Esophagus mucosa (tissue), 1 donor: Measurements from ENCODE around the gene LCE6A. TPM values are rescaled to one million over a fixed set of nuclear protein-coding genes. Genes with fewer than 3 reads are reported as not detected.
A peak's percentile ranks its signal among the peaks of the same experiment; 100 is the strongest.

Source experiments
- ATAC-seq: fragments of 200-7000 bp; cut with Tn5 transposase; one replicate; pipeline ENCODE4 v1.9.1; 2020
- total RNA-seq: library from RNA; stranded (reverse); gene quantifications from one replicate; pipeline ENCODE4 v1.2.4, GENCODE V29; 2023
- donor health status: DM: yes; HTN: yes; CAD: no.

The LCE6A gene, protein sequence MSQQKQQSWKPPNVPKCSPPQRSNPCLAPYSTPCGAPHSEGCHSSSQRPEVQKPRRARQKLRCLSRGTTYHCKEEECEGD
- not detected for total RNA-seq

DNA sequence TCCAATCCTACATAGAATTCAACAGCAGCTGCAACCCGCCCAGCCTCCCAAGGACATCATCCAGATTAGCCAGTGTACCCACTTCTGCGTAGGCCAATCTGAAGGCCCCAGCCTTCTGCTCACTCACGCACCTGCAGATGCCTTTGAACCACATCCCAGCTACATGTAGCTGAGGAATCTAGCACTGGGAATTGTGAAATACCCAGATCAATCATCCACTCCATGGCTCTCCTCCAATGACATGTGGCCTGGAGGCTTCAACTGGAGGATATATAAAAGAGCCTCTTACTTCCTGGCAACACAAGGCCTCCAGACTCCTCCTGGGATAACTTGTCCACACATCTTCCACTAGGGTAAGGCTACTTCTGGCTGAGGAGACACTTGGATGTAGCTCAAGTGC lies at the start of gene LCE6A:
TSS of gene LCE6A (plus strand) at position 301 of the 400 bp plus-strand sequence. CDS start 665 bp downstream, outside the sequence.
- ATAC-seq: no peak

DNA sequence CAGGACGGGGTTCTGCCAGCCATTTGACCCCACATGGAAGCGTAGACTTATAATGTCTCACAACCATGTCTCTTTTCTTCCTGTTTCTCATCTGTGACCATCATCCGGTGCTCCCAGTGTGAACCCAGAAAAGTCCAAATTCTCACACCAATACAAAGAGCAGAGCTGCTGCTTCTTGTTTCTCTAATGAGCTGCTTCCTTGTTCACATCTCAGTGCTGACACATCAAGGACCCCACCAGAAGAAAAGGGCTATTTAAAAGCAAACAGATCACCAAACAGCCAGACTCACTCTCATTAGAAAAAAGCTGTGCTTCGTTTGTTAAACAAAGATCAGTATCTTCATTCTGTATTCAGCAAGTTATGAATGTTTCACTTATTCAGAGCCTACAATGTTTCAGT lies 47.0 kb upstream of the LCE6A start:
- no peak for ATAC-seq

DNA sequence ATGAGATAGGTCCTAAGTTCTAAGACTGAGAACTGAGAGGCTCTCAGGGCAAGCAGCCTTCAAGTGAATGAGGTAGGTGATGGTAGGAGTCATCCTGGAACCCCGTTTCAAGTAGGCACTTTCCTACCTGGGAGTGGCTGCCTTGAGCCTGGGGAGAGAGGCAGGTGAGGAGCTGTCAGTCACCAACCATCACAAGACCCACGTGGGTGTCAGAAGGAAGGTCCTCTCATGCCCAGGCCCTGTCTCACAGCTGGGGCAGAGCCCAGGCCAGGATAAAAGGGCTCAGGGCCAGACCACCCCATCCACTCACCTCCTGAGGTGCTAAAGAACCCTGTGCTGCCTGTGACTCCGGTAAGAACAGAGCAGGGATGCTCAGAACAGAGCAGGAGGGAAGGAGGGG lies 46.2 kb upstream of the LCE6A start, which contains the start of gene LCE1D:
TSS of gene LCE1D (plus strand) at position 301 of the 400 bp plus-strand sequence. CDS start 1,074 bp downstream, outside the sequence.
- ATAC-seq: peak; percentile 20

DNA sequence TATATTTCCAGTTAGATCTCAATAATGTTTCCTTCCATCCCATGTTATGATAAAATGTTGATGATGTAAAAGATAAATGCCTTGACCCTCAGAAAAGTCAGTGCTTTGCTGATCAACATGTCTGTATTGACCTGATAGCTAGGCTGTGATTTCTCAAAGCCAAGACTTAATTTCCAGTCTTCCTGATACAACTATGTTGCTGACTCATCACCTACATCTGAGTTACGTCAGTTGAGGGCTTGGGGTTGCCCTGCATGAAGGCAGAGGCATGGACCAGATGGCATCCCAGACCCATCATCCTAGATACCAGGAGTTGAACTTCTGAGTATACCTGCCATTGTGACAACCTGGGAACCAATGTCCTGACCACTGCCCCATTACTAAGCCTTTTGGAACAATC lies 41.3 kb upstream of the LCE6A start:
- ATAC-seq: no peak

DNA sequence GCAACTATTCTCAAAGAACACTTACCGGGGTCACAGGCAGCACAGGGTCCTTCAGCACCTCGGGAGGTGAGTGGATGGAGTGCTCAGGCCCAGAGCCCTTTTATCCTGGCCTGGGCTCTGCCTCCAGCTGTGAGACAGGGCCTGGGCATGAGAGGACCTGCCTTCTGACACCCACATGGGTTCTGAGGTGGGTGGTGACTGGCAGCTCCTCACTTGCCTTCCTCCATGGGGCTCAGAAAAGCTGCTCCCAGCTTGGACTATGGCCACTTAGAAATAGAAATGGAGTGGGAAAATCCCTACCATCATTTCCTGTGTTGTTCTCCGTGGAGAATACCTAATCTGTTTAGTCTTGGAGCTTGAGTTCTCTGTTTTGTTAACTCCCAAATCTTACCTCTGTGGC lies 36.1 kb upstream of the LCE6A start, which contains the start of gene LCE1C:
TSS of gene LCE1C (minus strand) at position 76 of the 400 bp plus-strand sequence. CDS start 1,173 bp downstream, outside the sequence.
- ATAC-seq: peak; percentile 73

DNA sequence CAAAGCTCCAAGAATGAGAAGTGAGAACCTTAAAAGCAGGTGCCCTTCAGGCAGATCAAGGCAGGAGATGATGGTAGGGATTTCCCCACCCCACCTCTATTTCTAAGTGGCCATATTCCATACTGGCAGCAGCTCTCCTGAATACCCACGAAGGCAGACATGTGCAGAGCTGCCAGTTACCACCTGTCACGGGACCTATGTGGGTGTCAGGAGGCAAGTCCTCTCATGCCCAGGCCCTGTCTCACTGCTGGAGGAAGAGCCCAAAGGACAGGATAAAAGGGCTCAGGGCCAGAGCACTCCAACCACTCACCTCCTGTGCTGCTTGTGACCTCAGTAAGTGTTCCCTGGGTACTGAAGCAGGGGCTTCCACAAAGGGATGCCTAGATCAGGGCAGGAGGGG lies 31.6 kb upstream of the LCE6A start:
- peak; percentile 87 for ATAC-seq

GRCh38 chr1:152811671-152812070 lies 31.0 kb upstream of the LCE6A start, which contains the start of gene LCE1B:
TSS of gene LCE1B (plus strand) at chr1:152811971. CDS start at chr1:152812447, 476 bp downstream.
- no peak for ATAC-seq

DNA sequence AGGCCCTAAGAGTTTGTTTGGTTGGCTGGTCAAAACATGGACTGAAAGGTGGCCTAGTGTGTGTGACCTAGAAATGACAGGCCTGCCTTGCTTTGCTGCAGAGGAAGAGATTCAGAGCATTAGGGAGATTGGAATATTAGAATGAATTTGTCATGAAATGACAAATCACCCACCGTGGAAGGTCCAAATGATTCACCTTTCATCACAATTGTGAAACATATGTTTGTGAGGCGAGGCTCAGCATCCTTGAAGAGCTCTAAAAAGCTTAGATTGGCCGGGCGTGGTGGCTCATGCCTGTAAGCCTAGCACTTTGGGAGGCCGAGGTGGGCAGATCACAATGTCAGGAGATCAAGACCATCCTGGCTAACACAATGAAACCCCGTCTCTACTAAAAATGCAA lies 25.3 kb upstream of the LCE6A start:
- ATAC-seq: peak; percentile 81

DNA sequence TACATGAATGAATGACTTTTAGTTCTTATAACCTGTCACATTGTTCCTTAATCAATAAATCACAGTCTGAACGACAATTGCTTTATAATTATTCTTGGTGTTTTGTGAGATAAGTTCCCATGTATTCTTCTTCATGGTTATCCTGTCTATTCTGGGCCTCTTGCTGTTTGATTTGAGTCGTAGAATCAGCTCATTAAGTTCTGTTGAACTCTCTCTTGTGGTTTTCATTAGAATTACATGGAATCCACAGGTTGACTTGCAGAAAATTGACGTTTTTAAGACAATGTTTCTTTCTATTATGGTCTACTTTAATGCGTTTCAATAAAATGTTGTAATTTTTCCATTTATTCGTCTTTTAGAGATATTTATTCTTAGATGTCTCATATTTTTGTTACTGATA lies 19.4 kb upstream of the LCE6A start:
- no peak for ATAC-seq

- ATAC-seq: peak; percentile 53
These were observed 17.7 kb upstream of the LCE6A start for GRCh38 chr1:152824964-152825363.

DNA sequence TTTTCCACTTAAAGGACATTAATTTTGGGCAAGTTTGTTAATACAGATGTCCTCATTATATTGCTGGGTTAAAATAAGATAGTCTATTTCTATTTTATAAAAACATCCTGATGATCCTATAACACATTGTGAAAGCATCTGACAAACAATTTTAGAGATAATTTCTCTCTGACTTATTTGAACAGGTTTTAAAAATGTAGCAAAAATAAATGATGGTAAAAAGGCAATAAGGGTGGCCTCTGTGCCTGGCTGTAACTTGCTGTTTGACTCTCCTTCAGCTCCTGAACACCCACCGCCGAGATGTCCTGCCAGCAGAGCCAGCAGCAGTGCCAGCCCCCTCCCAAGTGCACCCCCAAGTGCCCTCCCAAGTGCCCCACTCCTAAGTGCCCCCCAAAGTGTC lies 15.5 kb upstream of the LCE6A start, which contains the start of gene LCE1A:
TSS of gene LCE1A (plus strand) at position 301 of the 400 bp plus-strand sequence. CDS start at position 301, 0 bp downstream.
- ATAC-seq: no peak

- ATAC-seq: no peak
These were observed 5.8 kb upstream of the LCE6A start for GRCh38 chr1:152836870-152837269.

DNA sequence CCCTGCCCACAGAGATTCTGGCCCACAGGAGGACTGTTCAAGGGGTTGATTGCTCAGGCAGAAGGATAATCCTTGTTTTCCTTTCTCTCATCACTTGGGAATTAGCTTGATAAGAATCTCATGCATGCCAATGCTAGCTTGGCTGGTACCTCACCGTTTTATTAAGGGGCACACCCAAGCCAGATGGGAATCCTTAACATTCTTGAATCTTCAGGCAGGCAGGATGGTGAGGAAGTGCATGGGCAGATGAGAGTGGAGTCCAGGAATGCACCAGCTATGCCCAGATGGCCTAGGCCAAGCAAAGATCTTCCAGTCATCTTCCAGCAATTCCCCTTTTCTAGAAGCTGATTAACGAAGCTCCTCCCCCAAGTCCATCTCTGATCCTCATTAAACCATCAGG lies 13.0 kb downstream of the LCE6A start:
- ATAC-seq: no peak

GRCh38 chr1:152858062-152858461 lies 15.4 kb downstream of the LCE6A start:
- ATAC-seq: peak; percentile 44

DNA sequence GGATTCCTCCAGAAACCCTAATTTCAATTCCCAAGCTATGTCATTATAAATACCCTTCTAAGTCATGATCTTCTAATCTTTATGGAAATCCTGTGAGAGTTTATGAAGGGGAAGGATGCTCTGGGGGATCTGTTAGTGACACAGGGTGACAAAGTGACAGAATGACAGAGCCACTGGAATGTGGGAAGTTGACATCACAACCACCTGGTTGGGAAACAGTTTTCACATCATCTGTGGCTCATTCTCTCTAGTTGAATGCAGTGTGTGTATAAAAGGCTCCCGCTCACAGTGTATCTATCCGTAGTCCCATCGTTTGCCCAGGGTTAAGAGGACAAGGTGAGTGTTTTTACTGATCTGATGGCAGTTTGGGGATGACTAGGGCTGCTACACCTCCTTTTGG lies 17.0 kb downstream of the LCE6A start, which contains the start of gene LCE7A:
TSS of gene LCE7A (plus strand) at position 301 of the 400 bp plus-strand sequence. CDS start 702 bp downstream, outside the sequence.
- no peak for ATAC-seq

DNA sequence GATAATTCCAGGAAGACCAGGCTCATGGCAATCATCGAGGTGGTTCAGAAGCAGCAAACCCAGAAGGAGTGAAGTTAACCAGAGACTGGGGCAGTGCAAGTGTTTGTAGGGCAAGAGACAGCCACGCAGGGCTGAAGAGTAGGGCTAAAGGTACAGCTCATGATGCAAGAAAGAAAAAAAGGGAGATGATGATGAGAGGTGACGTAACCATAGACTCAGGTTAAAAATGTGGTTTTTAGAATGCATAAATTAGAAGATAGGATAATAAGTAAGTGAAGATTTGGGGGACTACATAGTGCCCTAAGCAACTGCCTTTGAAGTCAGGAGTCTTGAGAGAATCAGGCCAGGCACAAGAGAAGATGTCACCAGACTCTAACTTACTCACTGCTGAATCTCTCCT lies 17.5 kb downstream of the LCE6A start:
- no peak for ATAC-seq

GRCh38 chr1:152861374-152861773 lies 18.7 kb downstream of the LCE6A start:
- ATAC-seq: no peak

- no peak for ATAC-seq
These were observed 21.8 kb downstream of the LCE6A start for GRCh38 chr1:152864443-152864842.

DNA sequence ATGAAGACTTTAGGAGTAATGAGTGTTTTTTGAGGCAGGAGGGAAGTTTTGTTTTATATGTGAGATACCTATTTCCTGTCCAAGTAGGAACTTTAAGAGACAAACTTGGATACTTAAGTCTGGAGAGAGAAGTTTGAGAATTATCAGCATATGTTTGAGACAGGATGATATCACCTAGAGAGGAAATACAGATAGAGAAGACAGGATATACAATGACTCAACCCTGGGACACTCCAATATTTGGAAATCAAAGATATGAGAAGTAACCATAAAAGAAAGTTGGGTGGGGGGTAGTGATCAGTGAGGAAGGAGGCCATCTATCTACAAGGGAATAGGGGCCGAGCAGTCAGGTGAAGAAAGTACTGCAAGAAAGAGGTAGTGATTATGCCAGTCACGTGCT lies 23.7 kb downstream of the LCE6A start:
- ATAC-seq: no peak

- ATAC-seq: peak; percentile 75
These were observed 27.3 kb downstream of the LCE6A start for GRCh38 chr1:152869808-152870419.

DNA sequence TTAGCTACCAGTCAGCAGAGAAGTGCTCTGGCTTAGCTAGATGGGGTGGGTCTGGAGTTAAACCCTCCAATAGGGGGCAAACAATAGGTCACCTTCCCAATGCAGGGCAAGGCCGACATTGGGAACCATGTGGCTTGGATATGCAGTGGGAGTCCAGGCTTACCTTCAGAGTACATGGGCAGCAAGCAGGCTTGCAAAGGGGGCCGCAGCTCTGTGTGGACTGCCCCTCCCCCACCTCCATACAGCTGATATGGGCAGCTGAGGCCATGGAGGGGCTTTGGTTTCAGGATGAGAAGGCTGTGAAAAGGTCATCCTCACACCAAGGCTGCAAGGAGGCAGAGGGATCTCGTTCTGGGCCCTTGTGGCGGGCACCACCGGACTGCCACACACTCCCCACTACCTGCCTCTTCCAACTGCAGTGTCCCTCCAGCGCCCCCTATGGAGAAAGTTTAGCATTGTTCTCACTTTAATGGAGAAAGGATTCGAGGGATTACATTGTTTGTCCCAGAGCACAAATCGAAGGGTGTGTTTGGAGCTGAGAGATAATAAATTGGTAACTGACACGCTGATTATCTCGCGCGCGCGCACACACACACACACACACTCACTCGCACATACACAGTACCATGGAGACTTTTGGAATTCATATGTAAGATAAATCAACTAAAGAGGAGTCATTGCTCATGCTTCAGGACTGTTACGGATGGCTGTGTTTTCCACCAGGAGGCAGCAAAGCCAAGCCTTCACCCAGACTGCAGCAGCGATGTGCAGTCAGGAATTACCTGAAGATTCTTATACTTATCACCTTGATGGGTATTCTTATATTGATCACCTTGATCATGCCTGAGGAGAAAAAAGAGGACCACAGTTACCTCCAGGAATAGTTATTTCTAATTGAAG lies 28.4 kb downstream of the LCE6A start:
- peak; percentile 73 for ATAC-seq

GRCh38 chr1:152871731-152872126 lies 29.1 kb downstream of the LCE6A start:
- no peak for ATAC-seq

- ATAC-seq: no peak
These were observed 30.8 kb downstream of the LCE6A start for GRCh38 chr1:152873495-152873894.
